ENCODE measurements around the gene FANCC.
A peak's percentile ranks its signal among the peaks of the same experiment; 100 is the strongest.

FANCC gene

GRCh38 chr9:95091601-95092261, 225.8 kb downstream of the FANCC start:
- Histone ChIP-seq H3K9me3 (ENCODE audit: low read length) (no peaks in the 10 kb centered on the region), H3K4me1 (ENCODE audit: insufficient read depth, low read length) (peaks cover 69% of the 10 kb centered on the region), H3K27me3 (ENCODE audit: control insufficient read depth in 1 of 2, insufficient read depth in 2 of 2, low read length in 2 of 2) (no peaks in the 10 kb centered on the region), H3K27ac (ENCODE audit: low read depth, low read length) (peak overlapping the region; percentile 85), H3K9ac (ENCODE audit: low read length) (no peak overlapping the region), H3K4me3 (ENCODE audit: low read depth in 1 of 2, low read length in 2 of 2) (no peak overlapping the region), H3K36me3 (ENCODE audit: insufficient read depth, low read length) (peaks cover 6% of the 10 kb centered on the region)

GRCh38 chr9:95090871-95091577, 226.5 kb downstream of the FANCC start:
- Histone ChIP-seq H3K4me3 (ENCODE audit: low read depth in 1 of 2, low read length in 2 of 2) (no peak overlapping the region), H3K36me3 (ENCODE audit: insufficient read depth, low read length) (peaks cover 12% of the 10 kb centered on the region), H3K9me3 (ENCODE audit: low read length) (no peaks in the 10 kb centered on the region), H3K4me1 (ENCODE audit: insufficient read depth, low read length) (peaks cover 76% of the 10 kb centered on the region), H3K9ac (ENCODE audit: low read length) (no peak overlapping the region), H3K27me3 (ENCODE audit: control insufficient read depth in 1 of 2, insufficient read depth in 2 of 2, low read length in 2 of 2) (no peaks in the 10 kb centered on the region), H3K27ac (ENCODE audit: low read depth, low read length) (peak overlapping the region; percentile 85)

- Histone ChIP-seq H3K4me1 (ENCODE audit: insufficient read depth, low read length) (peaks cover 83% of the 10 kb centered on the region), H3K27me3 (ENCODE audit: control insufficient read depth in 1 of 2, insufficient read depth in 2 of 2, low read length in 2 of 2) (no peaks in the 10 kb centered on the region), H3K36me3 (ENCODE audit: insufficient read depth, low read length) (peaks cover 13% of the 10 kb centered on the region), H3K9ac (ENCODE audit: low read length) (no peak overlapping the region), H3K9me3 (ENCODE audit: low read length) (no peaks in the 10 kb centered on the region), H3K27ac (ENCODE audit: low read depth, low read length) (peak overlapping the region; percentile 85), H3K4me3 (ENCODE audit: low read depth in 1 of 2, low read length in 2 of 2) (peak overlapping the region in 1 of 2 donors; percentile 3)
These were observed 227.3 kb downstream of the FANCC start for GRCh38 chr9:95090023-95090791.

GRCh38 chr9:95089257-95090022, 228.1 kb downstream of the FANCC start:
- H3K27ac ChIP-seq (ENCODE audit: low read depth, low read length) = peak overlapping the region; percentile 85

GRCh38 chr9:95088421-95089161, 228.9 kb downstream of the FANCC start:
- H3K9ac ChIP-seq (ENCODE audit: low read length) = no peak overlapping the region

More at GRCh38 chr9:95089257-95090022, 228.1 kb downstream of the FANCC start:
- Histone ChIP-seq H3K9me3 (ENCODE audit: low read length) (no peaks in the 10 kb centered on the region), H3K27me3 (ENCODE audit: control insufficient read depth in 1 of 2, insufficient read depth in 2 of 2, low read length in 2 of 2) (no peaks in the 10 kb centered on the region), H3K9ac (ENCODE audit: low read length) (no peak overlapping the region), H3K36me3 (ENCODE audit: insufficient read depth, low read length) (peaks cover 15% of the 10 kb centered on the region), H3K4me3 (ENCODE audit: low read depth in 1 of 2, low read length in 2 of 2) (no peak overlapping the region), H3K4me1 (ENCODE audit: insufficient read depth, low read length) (peaks cover 88% of the 10 kb centered on the region)

GRCh38 chr9:95087659-95088242, 229.8 kb downstream of the FANCC start:
- peak overlapping the region; percentile 41 for H3K27ac ChIP-seq (ENCODE audit: low read depth, low read length)
- no peak overlapping the region for H3K9ac ChIP-seq (ENCODE audit: low read length)
- H3K4me3 ChIP-seq (ENCODE audit: low read depth in 1 of 2, low read length in 2 of 2) = no peak overlapping the region
- peaks cover 26% of the 10 kb centered on the region for H3K36me3 ChIP-seq (ENCODE audit: insufficient read depth, low read length)
- no peaks in the 10 kb centered on the region for H3K9me3 ChIP-seq (ENCODE audit: low read length)
- H3K4me1 ChIP-seq (ENCODE audit: insufficient read depth, low read length) = peaks cover 86% of the 10 kb centered on the region
- H3K27me3 ChIP-seq (ENCODE audit: control insufficient read depth in 1 of 2, insufficient read depth in 2 of 2, low read length in 2 of 2) = no peaks in the 10 kb centered on the region

More at GRCh38 chr9:95088421-95089161, 228.9 kb downstream of the FANCC start:
- H3K27me3 ChIP-seq (ENCODE audit: control insufficient read depth in 1 of 2, insufficient read depth in 2 of 2, low read length in 2 of 2) = no peaks in the 10 kb centered on the region
- peaks cover 89% of the 10 kb centered on the region for H3K4me1 ChIP-seq (ENCODE audit: insufficient read depth, low read length)
- peaks cover 17% of the 10 kb centered on the region for H3K36me3 ChIP-seq (ENCODE audit: insufficient read depth, low read length)
- peak overlapping the region; percentile 56 for H3K27ac ChIP-seq (ENCODE audit: low read depth, low read length)
- H3K4me3 ChIP-seq (ENCODE audit: low read depth in 1 of 2, low read length in 2 of 2) = no peak overlapping the region
- no peaks in the 10 kb centered on the region for H3K9me3 ChIP-seq (ENCODE audit: low read length)

GRCh38 chr9:95086564-95086955, 230.9 kb downstream of the FANCC start:
- H3K36me3 ChIP-seq (ENCODE audit: insufficient read depth, low read length) = peaks cover 38% of the 10 kb centered on the region
- H3K4me1 ChIP-seq (ENCODE audit: insufficient read depth, low read length) = peaks cover 86% of the 10 kb centered on the region
- H3K9me3 ChIP-seq (ENCODE audit: low read length) = no peaks in the 10 kb centered on the region
- H3K27me3 ChIP-seq (ENCODE audit: control insufficient read depth in 1 of 2, insufficient read depth in 2 of 2, low read length in 2 of 2) = no peaks in the 10 kb centered on the region
- peak overlapping the region; percentile 14 for H3K9ac ChIP-seq (ENCODE audit: low read length)
- H3K4me3 ChIP-seq (ENCODE audit: low read depth in 1 of 2, low read length in 2 of 2) = no peak overlapping the region
- H3K27ac ChIP-seq (ENCODE audit: low read depth, low read length) = peak overlapping the region; percentile 69

GRCh38 chr9:95085861-95086563, 231.5 kb downstream of the FANCC start:
- no peak overlapping the region for H3K4me3 ChIP-seq (ENCODE audit: low read depth in 1 of 2, low read length in 2 of 2)
- H3K27ac ChIP-seq (ENCODE audit: low read depth, low read length) = peak overlapping the region; percentile 69
- no peaks in the 10 kb centered on the region for H3K9me3 ChIP-seq (ENCODE audit: low read length)
- H3K9ac ChIP-seq (ENCODE audit: low read length) = peak overlapping the region; percentile 14
- H3K4me1 ChIP-seq (ENCODE audit: insufficient read depth, low read length) = peaks cover 86% of the 10 kb centered on the region
- H3K27me3 ChIP-seq (ENCODE audit: control insufficient read depth in 1 of 2, insufficient read depth in 2 of 2, low read length in 2 of 2) = no peaks in the 10 kb centered on the region
- H3K36me3 ChIP-seq (ENCODE audit: insufficient read depth, low read length) = peaks cover 43% of the 10 kb centered on the region

GRCh38 chr9:95085036-95085770, 232.3 kb downstream of the FANCC start:
- no peak overlapping the region for H3K9ac ChIP-seq (ENCODE audit: low read length)
- H3K27ac ChIP-seq (ENCODE audit: low read depth, low read length) = peak overlapping the region; percentile 69
- H3K27me3 ChIP-seq (ENCODE audit: control insufficient read depth in 1 of 2, insufficient read depth in 2 of 2, low read length in 2 of 2) = no peaks in the 10 kb centered on the region
- no peaks in the 10 kb centered on the region for H3K9me3 ChIP-seq (ENCODE audit: low read length)
- H3K4me1 ChIP-seq (ENCODE audit: insufficient read depth, low read length) = peaks cover 85% of the 10 kb centered on the region
- no peak overlapping the region for H3K4me3 ChIP-seq (ENCODE audit: low read depth in 1 of 2, low read length in 2 of 2)
- peaks cover 49% of the 10 kb centered on the region for H3K36me3 ChIP-seq (ENCODE audit: insufficient read depth, low read length)
